ENCODE measurements around the gene BRD2.

Gene BRD2

GRCh38 chr6:32950010-32950409, 18.4 kb upstream of the BRD2 start:
- no peak for DNase-seq

GRCh38 chr6:32950449-32950848, 17.9 kb upstream of the BRD2 start:
- DNase-seq: no peak

GRCh38 chr6:32952817-32953739, 15.3 kb upstream of the BRD2 start, which contains the start of gene HLA-DMA:
HLA-DMA (minus strand) TSS chr6:32953097; CDS start chr6:32953036, 61 bp downstream.
- peak; percentile 83 for DNase-seq

GRCh38 chr6:32953775-32954174, 14.6 kb upstream of the BRD2 start:
- DNase-seq: no peak

GRCh38 chr6:32954267-32954666, 14.1 kb upstream of the BRD2 start:
- no peak for DNase-seq

GRCh38 chr6:32954986-32955802, 13.2 kb upstream of the BRD2 start:
- no peak for DNase-seq

- DNase-seq: no peak
Measured at GRCh38 chr6:32956176-32956575, 12.2 kb upstream of the BRD2 start.

GRCh38 chr6:32960563-32960962, 7.8 kb upstream of the BRD2 start:
- DNase-seq: no peak

GRCh38 chr6:32962213-32962826, 6.1 kb upstream of the BRD2 start:
- DNase-seq: no peak

- no peak for DNase-seq
Measured at GRCh38 chr6:32963866-32964265, 4.5 kb upstream of the BRD2 start.

GRCh38 chr6:32964776-32965175, 3.6 kb upstream of the BRD2 start:
- no peak for DNase-seq

GRCh38 chr6:32967151-32968091, 973 bp upstream of the BRD2 start:
- peak; percentile 60 for DNase-seq

GRCh38 chr6:32968867-32969684, 682 bp downstream of the BRD2 start:
- peak; percentile 89 for DNase-seq

GRCh38 chr6:32969685-32970412, 1.5 kb downstream of the BRD2 start:
- peak; percentile 100 for DNase-seq

GRCh38 chr6:32970413-32971241, 2.2 kb downstream of the BRD2 start:
- DNase-seq: peak; percentile 97

- no peak for DNase-seq
Measured at GRCh38 chr6:32971242-32971580, 2.8 kb downstream of the BRD2 start.

- peak; percentile 100 for DNase-seq
Measured at GRCh38 chr6:32971581-32972352, 3.4 kb downstream of the BRD2 start.

GRCh38 chr6:32972353-32973143, 4.2 kb downstream of the BRD2 start:
- DNase-seq: no peak

All from fibroblast of skin of right quadriceps (primary cell).